Measurements from ENCODE around the gene ZBTB21. TPM values are rescaled to one million over a fixed set of nuclear protein-coding genes. Genes with fewer than 3 reads are reported as not detected.

Gene ZBTB21
- total and polyA plus RNA-seq, 9 donors = 4.1 to 41.4 (median 21.9) TPM

GRCh38 chr21:41993744-41994143 lies 16.4 kb downstream of the ZBTB21 start:
- Histone ChIP-seq H3K27me3 (no peaks in the 10 kb centered on the region), H3K36me3 (no peaks in the 10 kb centered on the region), H3K4me3 (no peak overlapping the region), H3K27ac (no peak overlapping the region), H3K9me3 (no peaks in the 10 kb centered on the region), H3K4me1 (ENCODE audit: insufficient read depth) (no peaks in the 10 kb centered on the region)
- no peak for DNase-seq
- TF ChIP-seq EP300 (IDR thresholded peaks at IDR 0.05) (no peak), POLR2A (IDR thresholded peaks at IDR 0.05) (no peak), CTCF (IDR thresholded peaks at IDR 0.05) (no peak)
- WGBS, 3 donors = 64 to 80% (median 79%) methylated on average over 6 of the region's 6 CpGs
- intact Hi-C loops (cut with DNase I) = no loop called here

GRCh38 chr21:41992576-41992975 lies 17.6 kb downstream of the ZBTB21 start:
- WGBS, 3 donors = 97 to 98% (median 97%) methylated on average over 15 of the region's 15 CpGs
- Histone ChIP-seq H3K4me1 (ENCODE audit: insufficient read depth) (no peaks in the 10 kb centered on the region), H3K36me3 (no peaks in the 10 kb centered on the region), H3K4me3 (no peak overlapping the region), H3K27ac (no peak overlapping the region), H3K9me3 (no peaks in the 10 kb centered on the region), H3K27me3 (no peaks in the 10 kb centered on the region)
- intact Hi-C loops (cut with DNase I) = no loop called here
- no peak for TF ChIP-seq POLR2A (IDR thresholded peaks at IDR 0.05)
- TF ChIP-seq CTCF (IDR thresholded peaks at IDR 0.05) = no peak
- TF ChIP-seq EP300 (IDR thresholded peaks at IDR 0.05) = no peak
- no peak for DNase-seq

GRCh38 chr21:41991659-41992058 lies 18.5 kb downstream of the ZBTB21 start:
- H3K27me3 ChIP-seq = no peaks in the 10 kb centered on the region
- WGBS, 3 donors = 96 to 98% (median 98%) methylated on average over 16 of the region's 16 CpGs
- intact Hi-C loops (cut with DNase I) = no loop called here
- H3K4me1 ChIP-seq (ENCODE audit: insufficient read depth) = no peaks in the 10 kb centered on the region
- no peaks in the 10 kb centered on the region for H3K9me3 ChIP-seq
- no peak overlapping the region for H3K27ac ChIP-seq
- no peak overlapping the region for H3K4me3 ChIP-seq
- DNase-seq = no peak
- no peaks in the 10 kb centered on the region for H3K36me3 ChIP-seq
- TF ChIP-seq EP300 (IDR thresholded peaks at IDR 0.05) (no peak), CTCF (IDR thresholded peaks at IDR 0.05) (no peak), POLR2A (IDR thresholded peaks at IDR 0.05) (no peak)

DNA sequence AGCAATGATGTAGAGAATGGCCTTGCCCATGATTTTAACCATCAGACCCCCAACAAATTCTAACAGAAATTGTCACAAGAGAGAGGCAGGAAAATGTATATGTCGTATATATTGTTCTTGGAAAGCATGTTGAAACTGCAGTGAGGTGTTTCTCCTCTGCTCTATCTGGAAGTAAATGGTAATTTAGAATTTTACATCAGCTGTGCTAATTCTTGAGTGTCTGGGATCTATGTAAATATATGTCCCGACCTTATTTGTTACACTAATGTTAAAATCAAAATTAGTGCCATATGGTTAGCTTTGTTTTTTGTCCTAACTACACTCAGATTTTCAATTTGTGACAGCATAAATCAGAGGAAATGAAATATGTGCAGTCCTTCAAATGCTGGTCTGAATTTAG lies 20.5 kb downstream of the ZBTB21 start:
- Histone ChIP-seq H3K4me3 (no peak overlapping the region), H3K27ac (no peak overlapping the region), H3K4me1 (ENCODE audit: insufficient read depth) (peaks cover 2% of the 10 kb centered on the region), H3K36me3 (no peaks in the 10 kb centered on the region), H3K27me3 (no peaks in the 10 kb centered on the region), H3K9me3 (no peaks in the 10 kb centered on the region)
- WGBS, 3 donors = 94 to 96% (median 94%) methylated on average over 2 of the region's 2 CpGs
- TF ChIP-seq CTCF (IDR thresholded peaks at IDR 0.05) = no peak
- TF ChIP-seq POLR2A (IDR thresholded peaks at IDR 0.05) = no peak
- TF ChIP-seq EP300 (IDR thresholded peaks at IDR 0.05) = no peak
- intact Hi-C loops (cut with DNase I) = no loop called here
- no peak for DNase-seq

DNA sequence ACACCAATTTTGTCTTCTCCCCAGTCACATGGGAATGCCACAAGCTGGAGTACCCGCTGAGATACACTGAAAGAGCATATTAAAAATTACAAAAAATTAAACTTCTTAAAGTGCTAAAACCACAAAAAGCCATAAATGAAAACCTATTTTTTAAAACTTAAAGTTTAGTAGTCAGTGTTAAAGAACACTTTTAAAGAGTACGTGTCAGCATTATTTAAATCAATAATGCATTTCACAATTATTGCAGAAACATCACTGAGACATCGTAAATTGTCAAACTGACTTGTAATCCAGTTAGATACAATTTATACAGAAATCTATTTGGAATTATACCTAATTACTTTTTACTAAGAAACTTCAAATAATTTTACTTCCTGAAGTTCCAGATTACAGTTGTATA lies 22.9 kb downstream of the ZBTB21 start:
- 94 to 95% (median 95%) methylated on average over 3 of the region's 3 CpGs for WGBS, 3 donors
- intact Hi-C loops (cut with DNase I) = no loop called here
- Histone ChIP-seq H3K9me3 (no peaks in the 10 kb centered on the region), H3K4me1 (ENCODE audit: insufficient read depth) (peaks cover 2% of the 10 kb centered on the region), H3K27ac (no peak overlapping the region), H3K27me3 (no peaks in the 10 kb centered on the region), H3K4me3 (no peak overlapping the region), H3K36me3 (no peaks in the 10 kb centered on the region)
- no peak for DNase-seq
- no peak for TF ChIP-seq EP300 (IDR thresholded peaks at IDR 0.05)
- TF ChIP-seq POLR2A (IDR thresholded peaks at IDR 0.05) = no peak
- TF ChIP-seq CTCF (IDR thresholded peaks at IDR 0.05) = no peak
